CD4-positive, CD25-positive, alpha-beta regulatory T cell (primary cell): ENCODE results near the gene WDFY3. TPM values are rescaled to one million over a fixed set of nuclear protein-coding genes. Genes with fewer than 3 reads are reported as not detected.
"Not testable (repeated sequence)": the region's sequence is repeated elsewhere in the genome, so short reads cannot be mapped to it uniquely, and the experiment has no call there.

Experiments
- ATAC-seq, 2 donors: fragments of 150-1000 bp; cut with Tn5 transposase; one replicate each; pipeline ENCODE4 v1.10.0; 2021; ENCODE audit warnings: low read depth in 2 of 2, moderate number of reproducible peaks in 2 of 2, moderate library complexity in 1 of 2
- DNase-seq, 3 donors: peaks; one replicate each; pipeline versions ENCODE4 v3.0.0 to v3.0.0-alpha.2; 2012 to 2022; ENCODE audit warnings: mixed read lengths in 1 of 3
- H3K27ac ChIP-seq: one replicate; pipeline ENCODE4 v1.7.0; 2013; ENCODE audit warnings: mild to moderate bottlenecking, low read length; ENCODE audit not compliant: insufficient read depth, poor library complexity, severe bottlenecking
- H3K27me3 ChIP-seq: one replicate; pipeline ENCODE4 v1.7.0; 2013; ENCODE audit warnings: low read length; ENCODE audit not compliant: control insufficient read depth, insufficient read depth
- H3K36me3 ChIP-seq: one replicate; pipeline ENCODE4 v1.7.0; 2013; ENCODE audit warnings: mild to moderate bottlenecking, low read length, moderate library complexity; ENCODE audit not compliant: control insufficient read depth, insufficient read depth
- H3K4me1 ChIP-seq: 2 replicates; pipeline ENCODE4 v1.7.0; 2013; ENCODE audit warnings: mild to moderate bottlenecking, low read length; ENCODE audit not compliant: insufficient read depth, control insufficient read depth, poor library complexity, severe bottlenecking
- H3K4me3 ChIP-seq: one replicate; pipeline ENCODE4 v1.7.0; 2013; ENCODE audit warnings: low read depth, mild to moderate bottlenecking, low read length, moderate library complexity
- H3K9me3 ChIP-seq, 2 experiments: 1 replicate in 1 of 2; 2 replicates in 1 of 2; pipeline ENCODE4 v1.7.0; 2013; ENCODE audit warnings: low read length in 2 of 2, mild to moderate bottlenecking in 1 of 2, moderate library complexity in 1 of 2; ENCODE audit not compliant: control insufficient read depth in 2 of 2
- H3K27ac Mint-ChIP-seq, 3 donors: one replicate each; pipeline ENCODE4 v1.8.0; 2020 to 2022; ENCODE audit warnings: mild to moderate bottlenecking in 3 of 3, mixed read lengths in 3 of 3, moderate library complexity in 2 of 3
- H3K27me3 Mint-ChIP-seq: one replicate; pipeline ENCODE4 v1.8.0; 2022; ENCODE audit warnings: mild to moderate bottlenecking, mixed read lengths
- H3K36me3 Mint-ChIP-seq: one replicate; pipeline ENCODE4 v1.8.0; 2020; ENCODE audit warnings: mixed read lengths
- H3K4me1 Mint-ChIP-seq, 4 donors: one replicate each; pipeline ENCODE4 v1.8.0; 2020 to 2022; ENCODE audit warnings: mixed read lengths in 4 of 4, mild to moderate bottlenecking in 1 of 4
- H3K4me3 Mint-ChIP-seq, 4 donors: one replicate each; pipeline ENCODE4 v1.8.0; 2020 to 2022; ENCODE audit warnings: mild to moderate bottlenecking in 4 of 4, mixed read lengths in 4 of 4, moderate library complexity in 3 of 4
- H3K9me3 Mint-ChIP-seq, 7 donors: one replicate each; pipeline ENCODE4 v1.8.0; 2020 to 2022; ENCODE audit warnings: mixed read lengths in 7 of 7, mild to moderate bottlenecking in 3 of 7, moderate library complexity in 2 of 7
- polyA plus RNA-seq, 4 donors: library from polyadenylated mRNA; unstranded; fragments of 300-500 nt; fragmentation: Illumina TruSeq; gene quantifications; one replicate each; pipeline ENCODE4 v1.2.3, GENCODE V29; 2021
- total RNA-seq: library from RNA; stranded (reverse); gene quantifications from one replicate; pipeline ENCODE4 v1.2.3, GENCODE V29; 2022

Gene WDFY3
- total and polyA plus RNA-seq, 5 donors from 2014 or later, result 0.44 TPM; not detected in 4

DNA sequence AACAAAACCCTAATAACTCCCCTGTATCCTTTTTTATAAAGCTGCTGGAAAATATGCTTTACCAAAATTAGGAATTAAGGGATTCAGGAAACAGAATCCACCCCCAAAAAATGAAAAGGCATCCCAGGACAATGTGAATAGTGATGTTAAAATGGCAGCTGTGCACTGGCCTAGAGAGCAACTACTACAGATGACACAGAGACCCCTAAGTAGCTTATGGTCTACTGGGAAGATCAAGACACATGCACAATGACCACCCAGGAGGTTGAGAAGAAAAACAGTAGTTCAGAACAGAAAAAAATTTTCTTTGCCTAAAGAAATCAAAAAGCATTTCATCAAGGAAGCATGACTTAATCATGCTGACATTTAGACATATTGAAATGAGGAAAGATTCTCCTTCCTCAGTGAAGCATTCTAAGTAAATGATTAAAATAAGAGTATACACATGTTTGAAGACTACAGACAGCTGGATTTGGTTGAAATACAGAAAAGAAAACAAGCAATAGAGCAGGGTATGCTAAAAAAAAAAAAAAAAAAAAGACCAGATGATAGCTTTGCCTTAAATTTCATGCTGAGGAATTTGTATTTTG is 117.3 kb downstream of the WDFY3 start:
- no peak overlapping the region for H3K27ac Mint-ChIP-seq
- H3K27ac ChIP-seq, result no peak overlapping the region
- no peak overlapping the region for H3K4me3 ChIP-seq
- H3K27me3 Mint-ChIP-seq, result no peaks in the 10 kb centered on the region
- DNase-seq (no peak), ATAC-seq (no peak)
- no peaks in the 10 kb centered on the region for H3K36me3 Mint-ChIP-seq
- H3K4me1 Mint-ChIP-seq, result no peaks in the 10 kb centered on the region
- no peaks in the 10 kb centered on the region for H3K9me3 ChIP-seq
- no peaks in the 10 kb centered on the region for H3K27me3 ChIP-seq
- peaks cover 0 to 4% (median 1%) of the 10 kb centered on the region in 7 donors for H3K9me3 Mint-ChIP-seq
- H3K4me3 Mint-ChIP-seq, result no peak overlapping the region
- H3K36me3 ChIP-seq, result no peaks in the 10 kb centered on the region
- no peaks in the 10 kb centered on the region for H3K4me1 ChIP-seq

DNA sequence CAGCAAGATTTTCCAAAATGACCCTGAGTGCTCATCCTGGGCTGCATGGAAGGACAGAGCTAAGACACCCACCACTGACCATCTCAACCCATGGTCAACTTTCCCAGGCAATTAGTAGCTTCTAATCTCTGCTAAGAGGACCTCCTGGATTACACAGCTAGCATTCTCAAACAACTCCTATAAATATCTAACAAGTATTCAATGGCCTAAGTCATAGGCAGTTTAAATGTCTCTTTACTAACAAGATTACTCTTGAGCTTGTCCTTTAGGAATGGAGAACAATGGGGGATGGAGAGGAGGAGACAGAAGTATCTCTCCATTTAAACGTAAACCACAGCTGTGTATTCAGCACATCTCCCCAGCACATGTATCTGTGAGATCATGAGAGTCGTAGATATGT is 118.1 kb downstream of the WDFY3 start:
- no peaks in the 10 kb centered on the region for H3K36me3 ChIP-seq
- Mint-ChIP-seq H3K36me3 (no peaks in the 10 kb centered on the region), H3K4me3 (no peak overlapping the region), H3K27ac (no peak overlapping the region), H3K4me1 (no peaks in the 10 kb centered on the region), H3K27me3 (no peaks in the 10 kb centered on the region), H3K9me3 (peaks cover 0 to 4% (median 0%) of the 10 kb centered on the region in 7 donors)
- no peak overlapping the region for H3K4me3 ChIP-seq
- no peak overlapping the region for H3K27ac ChIP-seq
- ATAC-seq, result no peak
- H3K4me1 ChIP-seq, result no peaks in the 10 kb centered on the region
- no peaks in the 10 kb centered on the region for H3K27me3 ChIP-seq
- H3K9me3 ChIP-seq, result no peaks in the 10 kb centered on the region
- DNase-seq, result no peak

DNA sequence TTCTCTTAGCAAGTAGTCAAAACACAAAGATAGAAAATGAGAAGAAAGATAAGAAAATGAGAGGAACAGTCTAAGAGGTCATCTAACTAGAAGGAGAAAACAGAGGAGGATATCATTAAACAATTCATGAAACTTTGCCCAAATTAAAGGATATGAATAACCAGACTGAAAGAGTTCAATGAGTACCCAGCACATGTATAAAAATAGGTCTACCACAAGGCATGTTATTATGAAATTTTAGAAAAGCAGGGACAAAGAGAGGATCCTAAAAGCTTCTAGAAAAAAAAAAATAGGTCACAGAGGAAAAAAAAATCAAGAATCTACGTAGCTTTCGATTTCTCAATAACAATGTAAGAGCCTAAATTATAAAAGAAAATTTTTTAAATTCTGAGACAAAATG is 118.5 kb downstream of the WDFY3 start:
- Mint-ChIP-seq H3K9me3 (peaks cover 0 to 4% (median 0%) of the 10 kb centered on the region in 7 donors), H3K36me3 (no peaks in the 10 kb centered on the region), H3K27me3 (no peaks in the 10 kb centered on the region), H3K4me1 (no peaks in the 10 kb centered on the region), H3K4me3 (no peak overlapping the region), H3K27ac (no peak overlapping the region)
- DNase-seq, result no peak
- Histone ChIP-seq H3K4me1 (no peaks in the 10 kb centered on the region), H3K36me3 (no peaks in the 10 kb centered on the region), H3K27ac (no peak overlapping the region), H3K27me3 (no peaks in the 10 kb centered on the region), H3K9me3 (no peaks in the 10 kb centered on the region), H3K4me3 (no peak overlapping the region)
- no peak for ATAC-seq

DNA sequence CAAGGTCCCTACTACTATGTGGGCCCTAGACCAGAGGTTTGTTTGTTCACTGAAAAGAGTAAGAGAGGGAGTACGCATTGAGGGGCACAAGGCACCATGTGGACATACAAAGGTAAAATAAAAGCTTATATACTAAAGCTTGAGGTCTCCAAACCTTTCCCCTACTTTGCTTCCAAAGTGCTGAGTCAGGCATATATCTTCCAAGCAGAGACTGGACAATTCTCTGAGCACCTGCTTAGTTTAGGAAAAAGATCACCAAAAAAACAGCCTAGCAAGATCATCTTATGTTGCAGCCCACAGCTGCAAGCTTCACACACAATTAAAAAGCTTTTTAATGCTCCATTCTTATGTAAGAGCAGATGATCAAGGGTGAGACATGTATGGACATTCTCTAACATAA is 119.5 kb downstream of the WDFY3 start:
- H3K36me3 ChIP-seq, result no peaks in the 10 kb centered on the region

DNA sequence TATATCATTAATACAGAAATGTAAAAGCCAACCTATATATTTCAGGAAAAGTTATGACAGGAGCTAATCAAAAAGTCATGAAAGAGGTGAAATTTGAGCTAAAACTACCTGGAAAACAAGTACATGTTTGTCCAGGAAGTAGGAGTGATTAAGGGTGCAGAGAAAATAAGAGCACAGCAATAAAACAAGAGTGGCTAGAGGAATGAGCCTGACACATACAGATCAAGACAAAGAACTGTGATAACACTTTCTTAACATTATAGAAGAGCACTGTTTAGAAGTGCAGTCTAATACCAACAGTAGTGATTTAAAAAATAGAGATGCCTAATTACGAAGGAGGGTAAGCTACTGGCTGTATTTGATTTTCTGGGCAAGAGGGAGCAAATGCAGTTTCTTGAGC is 125.1 kb downstream of the WDFY3 start:
- Histone ChIP-seq H3K9me3 (no peaks in the 10 kb centered on the region), H3K27me3 (no peaks in the 10 kb centered on the region), H3K4me3 (no peak overlapping the region), H3K36me3 (no peaks in the 10 kb centered on the region), H3K4me1 (no peaks in the 10 kb centered on the region), H3K27ac (no peak overlapping the region)
- Mint-ChIP-seq H3K27ac (no peak overlapping the region), H3K4me3 (no peak overlapping the region), H3K4me1 (no peaks in the 10 kb centered on the region), H3K36me3 (no peaks in the 10 kb centered on the region), H3K9me3 (peaks cover 0 to 5% (median 2%) of the 10 kb centered on the region in 7 donors), H3K27me3 (no peaks in the 10 kb centered on the region)
- DNase-seq (no peak), ATAC-seq (no peak)

More for the DNA sequence above, 119.5 kb downstream of the WDFY3 start:
- Histone ChIP-seq H3K4me1 (no peaks in the 10 kb centered on the region), H3K27ac (no peak overlapping the region), H3K27me3 (no peaks in the 10 kb centered on the region), H3K9me3 (no peaks in the 10 kb centered on the region), H3K4me3 (no peak overlapping the region)
- no peak for DNase-seq
- Mint-ChIP-seq H3K27me3 (no peaks in the 10 kb centered on the region), H3K9me3 (peaks cover 0 to 4% (median 0%) of the 10 kb centered on the region in 7 donors), H3K36me3 (no peaks in the 10 kb centered on the region), H3K4me1 (no peaks in the 10 kb centered on the region), H3K4me3 (no peak overlapping the region), H3K27ac (no peak overlapping the region)
- no peak for ATAC-seq

DNA sequence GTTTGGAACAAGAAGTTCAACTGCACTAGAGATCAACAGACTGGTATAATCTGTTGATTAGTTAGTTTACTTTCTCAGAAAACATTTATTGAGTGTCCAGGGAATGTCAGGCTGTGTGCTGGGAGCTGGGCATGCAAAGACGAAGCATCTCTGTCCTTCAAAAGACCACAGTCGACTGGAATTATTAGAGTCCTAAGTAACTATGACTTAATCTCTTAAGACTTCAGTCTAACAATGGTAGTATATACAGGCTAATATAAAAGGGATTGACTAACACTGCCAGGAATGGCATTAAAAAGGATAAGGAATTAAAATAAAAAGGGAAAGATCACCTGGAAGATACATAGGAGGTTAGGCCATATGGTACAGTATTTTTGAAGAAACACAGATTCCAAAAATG is 128.7 kb downstream of the WDFY3 start:
- ATAC-seq (no peak), DNase-seq (no peak)
- no peaks in the 10 kb centered on the region for H3K27me3 Mint-ChIP-seq
- no peaks in the 10 kb centered on the region for H3K4me1 Mint-ChIP-seq
- H3K27ac Mint-ChIP-seq, result no peak overlapping the region
- H3K4me1 ChIP-seq, result no peaks in the 10 kb centered on the region
- H3K27ac ChIP-seq, result no peak overlapping the region
- no peaks in the 10 kb centered on the region for H3K36me3 ChIP-seq
- no peak overlapping the region for H3K4me3 ChIP-seq
- no peaks in the 10 kb centered on the region for H3K27me3 ChIP-seq
- H3K9me3 Mint-ChIP-seq, result peaks cover 0 to 5% (median 2%) of the 10 kb centered on the region in 7 donors
- H3K9me3 ChIP-seq, result no peaks in the 10 kb centered on the region
- H3K4me3 Mint-ChIP-seq, result no peak overlapping the region
- no peaks in the 10 kb centered on the region for H3K36me3 Mint-ChIP-seq

DNA sequence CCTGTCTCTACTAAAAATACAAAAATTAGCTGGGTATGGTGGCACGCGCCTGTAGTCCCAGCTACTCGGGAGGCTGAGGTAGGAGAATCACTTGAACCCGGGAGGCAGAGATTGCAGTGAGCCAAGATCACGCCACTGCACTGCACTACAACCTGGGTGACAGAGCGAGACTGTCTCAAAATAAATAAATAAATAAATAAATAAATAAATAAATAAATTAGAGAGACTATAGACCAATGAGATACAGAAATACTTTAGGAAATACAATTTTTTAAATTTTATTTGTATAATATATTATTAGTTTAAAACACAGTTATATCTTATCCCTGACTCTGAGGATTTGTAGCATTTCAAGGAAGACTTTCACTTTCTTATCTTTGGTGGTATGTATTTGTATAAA is 136.9 kb downstream of the WDFY3 start:
- H3K9me3 ChIP-seq, H3K27ac Mint-ChIP-seq, H3K4me1 Mint-ChIP-seq, H3K27me3 ChIP-seq, H3K4me1 ChIP-seq, H3K36me3 Mint-ChIP-seq, H3K36me3 ChIP-seq, H3K27me3 Mint-ChIP-seq, DNase-seq, ATAC-seq, H3K9me3 Mint-ChIP-seq, H3K4me3 ChIP-seq, H3K27ac ChIP-seq, H3K4me3 Mint-ChIP-seq: not testable (repeated sequence)

DNA sequence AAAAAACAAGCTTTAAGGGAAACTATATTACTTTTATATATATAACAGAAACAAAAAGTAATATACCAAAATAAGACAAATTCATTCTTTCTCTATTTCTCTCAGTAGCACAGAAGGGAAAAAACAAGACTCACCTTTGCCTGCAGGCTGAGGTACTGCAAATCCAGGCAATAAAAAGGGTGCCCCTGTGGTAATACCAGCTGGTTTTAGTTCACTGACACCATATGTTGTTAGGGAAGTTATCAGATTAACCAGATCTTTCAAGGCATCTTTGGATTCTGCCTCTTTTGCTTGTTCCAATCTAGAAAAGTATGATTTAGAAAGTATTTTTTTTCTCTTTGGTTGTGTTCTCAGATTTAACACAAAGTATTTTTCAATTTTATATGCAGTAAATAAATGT is 139.8 kb downstream of the WDFY3 start:
- Histone ChIP-seq H3K4me1 (no peaks in the 10 kb centered on the region), H3K27me3 (no peaks in the 10 kb centered on the region), H3K9me3 (no peaks in the 10 kb centered on the region), H3K36me3 (no peaks in the 10 kb centered on the region), H3K27ac (no peak overlapping the region), H3K4me3 (no peak overlapping the region)
- Mint-ChIP-seq H3K4me3 (no peak overlapping the region), H3K27me3 (no peaks in the 10 kb centered on the region), H3K9me3 (no peaks in the 10 kb centered on the region), H3K27ac (no peak overlapping the region), H3K36me3 (no peaks in the 10 kb centered on the region), H3K4me1 (no peaks in the 10 kb centered on the region)
- ATAC-seq (no peak), DNase-seq (no peak)
